Inflammatory macrophage (primary cell): ENCODE results near the gene SHOX.

Source experiments
- DNase-seq, 2 donors: peaks; one replicate each; pipeline ENCODE4 v3.0.0-alpha.2; 2020 to 2022

SHOX gene

DNA sequence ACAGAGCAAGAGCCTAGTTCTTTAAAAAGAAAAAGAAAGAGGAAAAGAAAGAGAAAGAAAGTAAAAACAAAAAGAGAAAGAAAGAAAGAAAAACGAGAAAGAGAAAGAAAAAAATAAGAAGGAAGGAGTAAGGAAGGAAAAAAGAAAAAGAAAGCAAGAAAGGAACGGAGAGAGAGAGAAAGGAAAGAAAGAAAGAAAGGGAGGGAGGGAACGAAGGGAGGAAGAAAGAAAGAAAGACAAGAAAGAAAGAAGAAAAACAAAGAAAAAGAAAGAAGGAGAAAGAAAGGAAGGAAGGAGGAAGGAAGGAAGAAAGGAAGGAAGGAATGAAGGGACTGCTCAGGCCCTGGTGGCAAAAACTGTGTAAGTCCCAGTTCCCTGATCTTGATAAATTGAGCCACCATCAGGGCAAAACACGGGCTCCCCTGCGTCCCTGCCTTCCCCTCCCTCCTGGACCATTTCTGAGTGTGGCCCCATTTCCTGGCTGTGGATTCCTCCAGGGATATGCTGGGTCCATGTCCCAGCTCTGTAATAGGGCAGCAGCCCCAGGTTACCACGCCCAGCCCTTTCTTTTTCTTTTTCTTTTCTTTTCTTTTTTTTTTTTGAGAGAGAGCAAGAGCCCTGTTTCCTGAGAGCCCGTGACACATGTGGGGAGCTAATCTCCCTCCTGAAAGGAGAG is 44.8 kb downstream of the SHOX start:
- DNase-seq, result no peak

- DNase-seq, result no peak
These were observed 45.3 kb downstream of the SHOX start for GRCh38 chrX:675955-676295.

- DNase-seq, result no peak
These were observed 46.8 kb downstream of the SHOX start for GRCh38 chrX:677376-677775.

DNA sequence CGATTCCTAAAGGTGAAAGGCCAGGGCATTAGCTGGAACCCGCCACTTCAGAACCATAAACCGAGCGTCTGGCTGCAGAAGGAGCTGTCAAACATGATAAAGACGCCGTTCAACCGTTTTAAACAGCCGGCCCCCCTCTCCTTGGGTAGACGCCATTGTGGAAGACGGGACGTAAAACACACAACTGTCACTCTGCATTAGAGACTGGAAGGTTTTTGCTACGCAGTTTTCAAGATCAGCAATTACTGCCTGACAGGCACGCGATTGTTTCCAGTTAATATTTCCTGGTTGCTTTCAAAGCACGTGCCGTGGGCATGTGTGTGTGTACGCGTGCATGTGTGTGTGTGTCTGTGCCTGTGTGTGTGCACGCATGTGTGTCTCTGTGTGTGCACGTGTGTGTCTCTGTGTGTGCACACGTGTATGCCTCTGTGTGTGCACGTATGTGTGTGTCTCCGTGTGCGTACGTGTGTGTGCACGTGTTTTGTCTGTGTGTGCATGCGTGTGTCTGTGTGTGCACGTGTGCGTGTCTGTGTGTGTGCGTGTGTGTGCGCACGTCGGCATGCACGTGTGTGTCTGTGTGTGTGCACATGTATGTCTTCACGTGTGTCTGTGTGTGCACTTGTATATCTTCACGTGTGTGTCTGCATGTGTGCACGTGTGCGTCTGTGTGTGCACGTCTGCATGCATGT is 48.8 kb downstream of the SHOX start:
- DNase-seq, result no peak

- no peak for DNase-seq
These were observed 49.5 kb downstream of the SHOX start for GRCh38 chrX:680062-680461.

DNA sequence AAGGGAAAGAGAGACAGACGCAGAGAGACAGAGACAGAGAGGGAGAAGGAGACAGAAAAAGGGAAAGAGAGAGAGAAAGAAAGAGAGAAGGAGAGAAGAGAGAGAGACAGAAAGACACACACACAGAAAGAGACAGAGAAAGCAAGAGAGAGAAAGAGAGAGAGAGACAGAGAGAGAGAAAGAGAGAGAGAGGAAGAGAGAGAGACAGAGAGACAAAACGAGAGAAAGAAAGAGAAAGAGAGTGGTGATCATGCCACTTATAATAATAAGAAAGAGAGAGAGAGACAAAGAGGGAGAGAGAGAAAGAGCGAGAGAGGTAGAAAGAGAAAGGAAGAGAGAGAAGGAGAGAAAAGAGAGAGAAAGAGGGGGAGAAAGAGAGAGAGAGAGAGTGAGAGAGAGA is 51.4 kb downstream of the SHOX start:
- no peak for DNase-seq

DNA sequence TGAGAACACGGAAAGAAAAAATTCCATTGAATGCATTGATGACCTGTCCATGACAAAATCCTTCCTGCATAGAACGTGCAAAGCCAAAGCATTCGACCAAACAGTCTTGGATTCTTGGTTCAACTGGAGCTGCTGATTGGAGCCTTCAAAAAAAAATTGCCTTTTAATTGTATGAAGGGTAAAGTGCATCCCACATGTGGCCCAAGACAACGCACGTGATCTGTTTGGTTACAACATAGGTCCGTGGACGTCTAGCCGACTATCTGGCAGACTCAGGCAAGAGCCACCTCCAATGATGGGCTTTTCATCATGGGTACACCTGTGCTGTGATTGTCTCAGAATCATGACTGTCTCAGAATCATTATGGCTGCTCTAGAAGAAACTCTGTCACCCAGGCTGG is 52.3 kb downstream of the SHOX start:
- no peak for DNase-seq

DNA sequence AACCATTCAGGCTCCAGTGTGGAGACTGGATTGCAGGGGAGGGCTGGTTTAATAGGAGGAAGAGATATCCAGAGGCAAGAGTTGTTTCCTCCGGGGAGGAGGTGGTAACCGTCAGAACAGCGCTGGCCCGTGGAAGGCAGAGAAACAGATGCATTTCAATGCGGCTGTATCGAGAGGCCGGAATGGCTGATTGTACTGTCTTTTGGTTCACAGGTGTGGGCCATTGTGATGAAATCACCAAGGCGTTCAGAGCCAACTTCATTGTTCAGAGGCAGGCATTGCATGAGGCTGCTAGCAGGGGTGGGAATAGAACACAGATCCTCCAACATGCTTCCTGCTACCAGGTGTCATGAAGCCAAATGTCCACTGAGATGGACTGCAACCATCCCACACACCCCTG is 53.0 kb downstream of the SHOX start:
- no peak for DNase-seq

- no peak for DNase-seq
These were observed 54.8 kb downstream of the SHOX start for GRCh38 chrX:685120-686032.

- no peak for DNase-seq
These were observed 59.4 kb downstream of the SHOX start for GRCh38 chrX:689983-690382.

- no peak for DNase-seq
These were observed 64.2 kb downstream of the SHOX start for GRCh38 chrX:694800-695199.

- DNase-seq, result peak; percentile 6 to 27
These were observed 67.6 kb downstream of the SHOX start for GRCh38 chrX:698206-698605.

DNA sequence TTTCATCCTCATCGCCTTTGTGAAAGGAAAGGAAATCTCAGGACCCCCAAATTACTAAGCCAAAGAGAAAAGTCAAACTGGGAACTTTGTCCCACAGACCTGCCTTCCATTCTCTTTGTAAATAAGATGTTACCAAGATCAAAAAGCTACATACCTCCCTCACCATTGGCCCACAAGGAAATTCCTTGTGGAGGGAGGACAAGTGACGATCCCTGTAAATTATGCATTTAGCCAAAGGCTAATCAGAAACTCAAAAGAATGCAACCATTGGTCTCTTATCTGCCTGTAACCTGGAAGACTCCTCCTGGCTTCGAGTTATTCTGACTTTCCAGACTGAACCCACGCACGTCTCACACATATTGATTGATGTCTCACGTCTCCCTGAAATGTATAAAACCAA is 70.3 kb downstream of the SHOX start:
- DNase-seq, result no peak

DNA sequence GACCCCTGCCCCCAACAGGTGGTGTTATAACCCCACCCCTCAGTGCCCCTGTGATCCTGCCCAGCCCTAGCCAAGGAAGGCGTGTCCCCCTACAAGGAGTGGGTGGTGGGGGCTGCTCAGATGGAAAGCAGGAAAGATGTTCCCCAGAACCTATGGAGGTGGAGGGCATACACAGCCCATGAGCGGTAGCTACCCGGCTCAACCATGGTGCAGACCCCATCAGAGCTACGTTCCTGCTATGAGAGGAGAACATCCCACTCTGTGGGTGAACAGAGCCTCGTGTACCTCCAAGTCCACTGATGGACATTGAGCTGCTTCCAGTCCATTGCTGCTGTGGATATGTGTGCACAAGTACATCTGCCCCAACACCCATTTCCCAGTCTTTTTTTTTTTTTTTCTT is 71.1 kb downstream of the SHOX start:
- DNase-seq, result no peak

DNA sequence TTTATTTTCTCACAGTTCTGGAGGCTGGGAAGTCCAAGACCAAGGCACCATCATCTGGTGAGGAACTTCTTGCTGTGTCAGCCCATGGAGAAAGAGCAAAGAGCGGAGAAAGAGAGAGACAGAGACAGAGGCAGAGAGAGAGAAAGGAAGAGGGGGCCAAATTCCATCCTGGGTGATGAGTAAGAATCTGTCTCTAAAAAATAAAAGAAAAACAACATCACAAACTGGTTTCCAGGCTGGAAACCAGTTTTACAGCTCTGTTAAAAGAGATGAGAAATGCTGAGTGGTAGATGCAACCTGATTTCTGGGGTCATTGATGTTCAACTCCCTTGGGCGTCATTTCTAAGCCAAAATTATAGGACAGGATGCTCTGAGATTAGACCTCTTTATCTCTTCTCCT is 72.9 kb downstream of the SHOX start:
- DNase-seq, result no peak

GRCh38 chrX:703866-704265 is 73.3 kb downstream of the SHOX start:
- peak in 1 of 2 donors; percentile 3 for DNase-seq
